Vagina (tissue), 2 donors: ENCODE results near the gene HRH4. TPM values are rescaled to one million over a fixed set of nuclear protein-coding genes. Genes with fewer than 3 reads are reported as not detected.

Experiments used
- DNase-seq, 2 donors: peaks; one replicate each; pipeline ENCODE4 v3.0.0-alpha.2; 2017; ENCODE audit errors: extremely low spot score in 2 of 2
- H3K27ac ChIP-seq: fragments of 200-600 bp; sonication (generic); one replicate; pipeline ENCODE4 v1.5.1; 2019
- H3K27me3 ChIP-seq: fragments of 200-600 bp; sonication (generic); one replicate; pipeline ENCODE4 v1.5.1; 2019
- H3K36me3 ChIP-seq, 2 donors: fragments of 200-600 bp; sonication (generic); one replicate each; pipeline ENCODE4 v1.5.1; 2017 to 2019
- H3K4me1 ChIP-seq: fragments of 200-600 bp; sonication (generic); one replicate; pipeline ENCODE4 v1.5.1; 2019
- H3K4me3 ChIP-seq, 2 donors: fragments of 200-600 bp; sonication (generic); 1 replicate in 1 of 2; 2 replicates in 1 of 2; pipeline ENCODE4 v1.5.1; 2016 to 2019
- H3K9me3 ChIP-seq: fragments of 200-600 bp; sonication (generic); one replicate; pipeline ENCODE4 v1.5.1; 2019
- POLR2A ChIP-seq, 2 donors: fragments of 450-650 bp; IDR thresholded peaks; one replicate each; pipeline ENCODE4 v1.6.1; 2017; ENCODE audit warnings: antibody characterized with exemption in 2 of 2, mild to moderate bottlenecking in 2 of 2, moderate library complexity in 2 of 2
- POLR2AphosphoS5 ChIP-seq, 2 donors: sonication (generic); formaldehyde crosslinking; IDR thresholded peaks; one replicate each; pipeline ENCODE4 v1.9.0; 2017; ENCODE audit warnings: antibody characterized with exemption in 2 of 2, mild to moderate bottlenecking in 2 of 2, low read depth in 1 of 2; ENCODE audit not compliant: insufficient read depth in 1 of 2
- intact Hi-C: fragments of 100-400 bp; cut with DNase I; formaldehyde crosslinking; loops from one replicate; pipeline ENCODE4 v1.15.1; 2023
- total RNA-seq: library from RNA; depleted of rRNA; stranded (reverse); fragments of >200 nt; gene quantifications from one replicate; pipeline ENCODE4 v1.2.3, GENCODE V29; 2016
- TF ChIP-seq, protein P1 (sequence below), 3 experiments: fragments of 450-650 bp in 2 of 3; fragments of 200-600 bp in 1 of 3; sonication (generic) in 1 of 3; IDR thresholded peaks; one replicate each; pipeline ENCODE4 v1.5.1; 2017 to 2019; ENCODE audit warnings: antibody characterized with exemption in 3 of 3, mild to moderate bottlenecking in 2 of 3, moderate library complexity in 2 of 3

Gene HRH4
- total RNA-seq, 1 donor from 2014 or later: not detected

DNA sequence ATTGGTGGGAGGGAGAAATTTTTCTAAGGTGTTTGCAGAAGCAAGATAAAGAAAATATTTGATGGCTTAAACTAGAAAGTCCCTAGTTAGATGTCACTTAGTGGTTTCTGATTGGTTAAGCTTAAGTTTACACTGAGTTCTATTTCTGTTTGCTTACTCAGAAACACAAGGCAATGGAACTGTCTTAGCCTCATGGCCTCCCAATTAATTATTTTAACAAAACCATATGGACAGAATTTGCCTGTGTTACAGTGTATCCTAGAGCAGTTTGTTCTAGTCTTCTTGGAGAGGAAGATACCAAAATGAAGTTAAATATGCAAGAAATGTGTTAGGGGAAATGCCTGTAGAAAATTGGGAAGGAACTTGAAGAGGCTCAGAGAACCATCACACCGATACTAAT lies 38.6 kb upstream of the HRH4 start:
- Histone ChIP-seq H3K27me3 (no peaks in the 10 kb centered on the region), H3K9me3 (no peaks in the 10 kb centered on the region), H3K4me3 (no peak overlapping the region), H3K27ac (no peak overlapping the region), H3K36me3 (no peaks in the 10 kb centered on the region), H3K4me1 (no peaks in the 10 kb centered on the region)
- TF ChIP-seq, protein P1, sequence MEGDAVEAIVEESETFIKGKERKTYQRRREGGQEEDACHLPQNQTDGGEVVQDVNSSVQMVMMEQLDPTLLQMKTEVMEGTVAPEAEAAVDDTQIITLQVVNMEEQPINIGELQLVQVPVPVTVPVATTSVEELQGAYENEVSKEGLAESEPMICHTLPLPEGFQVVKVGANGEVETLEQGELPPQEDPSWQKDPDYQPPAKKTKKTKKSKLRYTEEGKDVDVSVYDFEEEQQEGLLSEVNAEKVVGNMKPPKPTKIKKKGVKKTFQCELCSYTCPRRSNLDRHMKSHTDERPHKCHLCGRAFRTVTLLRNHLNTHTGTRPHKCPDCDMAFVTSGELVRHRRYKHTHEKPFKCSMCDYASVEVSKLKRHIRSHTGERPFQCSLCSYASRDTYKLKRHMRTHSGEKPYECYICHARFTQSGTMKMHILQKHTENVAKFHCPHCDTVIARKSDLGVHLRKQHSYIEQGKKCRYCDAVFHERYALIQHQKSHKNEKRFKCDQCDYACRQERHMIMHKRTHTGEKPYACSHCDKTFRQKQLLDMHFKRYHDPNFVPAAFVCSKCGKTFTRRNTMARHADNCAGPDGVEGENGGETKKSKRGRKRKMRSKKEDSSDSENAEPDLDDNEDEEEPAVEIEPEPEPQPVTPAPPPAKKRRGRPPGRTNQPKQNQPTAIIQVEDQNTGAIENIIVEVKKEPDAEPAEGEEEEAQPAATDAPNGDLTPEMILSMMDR (IDR thresholded peaks at IDR 0.05): no peak
- TF ChIP-seq POLR2A (IDR thresholded peaks at IDR 0.05) (no peak), POLR2AphosphoS5 (IDR thresholded peaks at IDR 0.05; ENCODE audit: insufficient read depth in 1 of 2, low read depth in 1 of 2) (no peak)
- intact Hi-C loops: no loop called here
- no peak for DNase-seq

DNA sequence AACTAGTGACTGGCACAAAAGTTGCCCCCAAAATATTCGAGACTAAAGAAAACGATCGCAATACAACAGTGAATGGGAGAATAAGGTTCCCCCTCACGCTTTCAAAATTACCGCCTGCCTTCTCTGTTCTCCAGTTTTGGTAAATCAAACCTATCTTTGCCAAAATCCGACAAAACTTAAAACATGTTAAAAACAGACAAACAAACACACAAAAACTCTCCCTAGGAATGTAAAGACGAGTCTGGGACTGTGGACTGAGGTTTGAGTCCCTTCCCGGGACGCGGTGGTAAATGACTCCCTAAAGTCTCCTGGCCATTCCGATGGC lies 34.4 kb upstream of the HRH4 start:
- no peak for DNase-seq
- intact Hi-C loops: no loop called here
- Histone ChIP-seq H3K36me3 (peaks cover 0 to 1% of the 10 kb centered on the region in 2 donors), H3K27me3 (no peaks in the 10 kb centered on the region), H3K4me1 (peaks cover 12% of the 10 kb centered on the region), H3K9me3 (no peaks in the 10 kb centered on the region), H3K4me3 (peak overlapping the region; percentile 66 to 74), H3K27ac (peak overlapping the region; percentile 77)
- TF ChIP-seq POLR2AphosphoS5 (IDR thresholded peaks at IDR 0.05; ENCODE audit: insufficient read depth in 1 of 2, low read depth in 1 of 2) (no peak), POLR2A (IDR thresholded peaks at IDR 0.05) (no peak)
- TF ChIP-seq, protein P1 (IDR thresholded peaks at IDR 0.05): no peak

DNA sequence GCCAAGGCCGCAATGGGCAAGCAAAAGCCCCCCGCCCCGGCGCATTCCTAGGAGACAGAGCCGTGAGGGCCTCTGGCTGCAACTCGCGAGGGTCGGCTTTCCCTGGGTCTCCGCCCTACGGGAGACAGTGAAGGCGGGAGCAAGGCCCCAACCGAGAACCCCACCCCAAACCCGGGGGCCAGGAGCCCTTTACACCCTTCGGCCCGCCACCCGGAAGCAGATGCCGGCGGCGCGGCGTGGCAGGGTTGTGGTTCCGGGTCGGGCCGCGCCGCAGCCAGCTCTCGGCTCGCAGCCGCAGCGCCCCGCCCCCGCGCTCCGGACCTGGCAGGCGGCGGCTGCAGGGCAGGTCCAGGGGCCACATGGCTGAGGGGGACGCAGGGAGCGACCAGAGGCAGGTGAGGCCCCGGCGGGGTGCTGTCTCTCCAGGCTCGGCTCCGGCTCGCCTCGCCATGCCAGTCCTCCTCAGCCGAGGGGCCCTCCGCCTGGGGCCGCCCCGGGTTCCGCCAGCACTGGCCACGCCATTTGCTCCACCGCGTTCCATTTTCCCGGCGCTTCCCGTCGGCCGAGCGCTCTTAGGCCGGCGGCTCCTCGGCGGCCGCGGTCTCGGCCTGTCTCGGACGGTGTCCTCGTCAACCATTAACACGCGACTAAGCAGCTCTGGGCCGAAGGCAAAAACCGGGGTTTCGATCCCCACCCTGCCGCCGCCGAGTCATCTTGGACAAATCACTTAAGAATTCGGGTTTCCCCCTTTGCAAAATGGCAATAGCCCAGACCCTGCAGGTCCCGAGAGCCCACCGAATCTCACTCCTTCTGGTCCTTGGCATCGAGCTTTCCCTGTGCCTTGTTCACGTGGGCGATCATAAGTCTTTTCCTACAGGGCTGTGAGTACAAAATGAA lies 33.8 kb upstream of the HRH4 start, which contains the start of gene IMPACT:
Gene IMPACT (plus strand): TSS at position 273 of the 897 bp plus-strand sequence. CDS start 87 bp downstream, at position 360.
- H3K4me3 ChIP-seq: peak within 1 kb of the TSS; percentile 66 to 74
- intact Hi-C loops: no loop called here
- peaks cover 0 to 7% of the 10 kb centered on the region in 2 donors for H3K36me3 ChIP-seq
- peak within 1 kb of the TSS; percentile 77 for H3K27ac ChIP-seq
- H3K9me3 ChIP-seq: no peaks in the 10 kb centered on the region
- no peaks in the 10 kb centered on the region for H3K27me3 ChIP-seq
- H3K4me1 ChIP-seq: peaks cover 12% of the 10 kb centered on the region
- DNase-seq: no peak
- TF ChIP-seq POLR2A (IDR thresholded peaks at IDR 0.05): no peak
- TF ChIP-seq, protein P1 (IDR thresholded peaks at IDR 0.05): no peak
- peak in 1 of 2 donors; percentile 50 for TF ChIP-seq POLR2AphosphoS5 (IDR thresholded peaks at IDR 0.05; ENCODE audit: insufficient read depth in 1 of 2, low read depth in 1 of 2)

DNA sequence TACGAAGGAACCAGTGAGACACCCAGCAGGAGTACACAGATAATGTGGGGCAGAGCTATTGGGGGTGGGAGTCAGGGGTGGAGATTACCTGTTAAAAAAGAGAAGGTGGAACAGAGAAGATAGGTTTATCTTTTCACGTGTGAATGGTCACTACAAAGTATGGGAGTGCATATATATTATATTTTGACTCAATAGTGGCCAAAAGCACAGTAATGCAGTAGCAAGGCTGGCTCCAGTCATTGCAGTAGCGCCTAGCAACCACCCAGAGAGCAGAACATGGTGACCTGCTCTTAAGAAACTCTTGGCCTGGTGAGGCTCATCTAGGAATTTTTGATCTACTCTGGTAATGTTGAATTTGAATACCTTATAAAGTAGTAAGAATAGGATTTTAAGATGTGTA lies 33.0 kb upstream of the HRH4 start:
- peaks cover 0 to 13% of the 10 kb centered on the region in 2 donors for H3K36me3 ChIP-seq
- H3K27me3 ChIP-seq: no peaks in the 10 kb centered on the region
- H3K27ac ChIP-seq: no peak overlapping the region
- H3K9me3 ChIP-seq: no peaks in the 10 kb centered on the region
- H3K4me3 ChIP-seq: peak overlapping the region; percentile 66 to 74
- no peak for DNase-seq
- peaks cover 12% of the 10 kb centered on the region for H3K4me1 ChIP-seq
- no peak for TF ChIP-seq POLR2A (IDR thresholded peaks at IDR 0.05)
- no peak for TF ChIP-seq POLR2AphosphoS5 (IDR thresholded peaks at IDR 0.05; ENCODE audit: insufficient read depth in 1 of 2, low read depth in 1 of 2)
- intact Hi-C loops: no loop called here

DNA sequence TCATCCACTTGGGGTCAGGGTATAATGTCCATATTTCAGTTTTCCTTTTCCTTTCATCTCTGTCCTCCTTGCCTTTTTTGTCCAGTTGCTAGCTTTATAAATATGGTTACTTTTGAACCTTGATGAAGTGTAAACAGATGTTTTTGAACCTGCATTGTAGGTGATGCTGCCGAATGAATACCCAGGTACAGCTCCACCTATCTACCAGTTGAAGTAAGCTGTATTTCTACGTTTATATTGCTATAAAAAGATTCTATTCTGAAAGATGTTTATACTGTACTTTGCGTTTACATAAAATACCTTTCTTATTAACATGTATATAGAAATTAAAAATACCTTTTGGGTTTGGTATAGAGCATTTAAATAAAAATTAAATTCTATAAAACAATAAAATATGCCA lies 31.7 kb upstream of the HRH4 start:
- Histone ChIP-seq H3K4me3 (no peak overlapping the region), H3K27ac (no peak overlapping the region), H3K9me3 (no peaks in the 10 kb centered on the region), H3K4me1 (peaks cover 12% of the 10 kb centered on the region), H3K36me3 (peaks cover 0 to 13% of the 10 kb centered on the region in 2 donors), H3K27me3 (no peaks in the 10 kb centered on the region)
- intact Hi-C loops: no loop called here
- no peak for DNase-seq
- TF ChIP-seq, protein P1 (IDR thresholded peaks at IDR 0.05): no peak
- TF ChIP-seq POLR2AphosphoS5 (IDR thresholded peaks at IDR 0.05; ENCODE audit: insufficient read depth in 1 of 2, low read depth in 1 of 2) (no peak), POLR2A (IDR thresholded peaks at IDR 0.05) (no peak)
